HFFc6 (cell line): ENCODE results near the gene ATP1A1. TPM values are rescaled to one million over a fixed set of nuclear protein-coding genes. Genes with fewer than 3 reads are reported as not detected.

Experiments used
- DNase-seq: peaks from one replicate; pipeline ENCODE4 v3.0.0-alpha.2; 2018
- H3K27ac Mint-ChIP-seq: 2 replicates; pipeline ENCODE4 v1.8.0; 2020; ENCODE audit warnings: mild to moderate bottlenecking, mixed read lengths
- H3K27me3 Mint-ChIP-seq: 2 replicates; pipeline ENCODE4 v1.8.0; 2021; ENCODE audit warnings: mild to moderate bottlenecking, moderate library complexity, mixed read lengths; ENCODE audit not compliant: insufficient read depth
- H3K36me3 Mint-ChIP-seq: 2 replicates; pipeline ENCODE4 v1.8.0; 2021; ENCODE audit warnings: low read depth, mixed read lengths
- H3K4me1 Mint-ChIP-seq: 2 replicates; pipeline ENCODE4 v1.8.0; 2020; ENCODE audit warnings: low read depth, mixed read lengths
- H3K4me3 Mint-ChIP-seq: 2 replicates; pipeline ENCODE4 v1.8.0; 2020; ENCODE audit warnings: mild to moderate bottlenecking, moderate library complexity, mixed read lengths
- H3K9me3 Mint-ChIP-seq: 2 replicates; pipeline ENCODE4 v1.8.0; 2020; ENCODE audit warnings: mild to moderate bottlenecking, mixed read lengths
- CTCF ChIP-seq: fragments of 200-600 bp; sonication (generic); IDR thresholded peaks from 2 replicates; pipeline ENCODE4 v1.5.0; 2021; ENCODE audit warnings: antibody characterized with exemption, mild to moderate bottlenecking
- total RNA-seq, 6 experiments: library from RNA; stranded (reverse); fragmentation: NEBNext Ultra II Directional; extraction: Animal tissue kit (Norgen Biotek cat#: 25700); gene quantifications; 2 replicates in 1 of 6; 3 replicates in 5 of 6; pipeline ENCODE4 v1.2.3, GENCODE V29; 2021

The ATP1A1 gene
- total RNA-seq, 6 experiments from 2014 or later = 192 to 244 (median 222) TPM

- Mint-ChIP-seq H3K27me3 (peaks cover 2% of the 10 kb centered on the region), H3K4me1 (peaks cover 18% of the 10 kb centered on the region), H3K4me3 (no peak overlapping the region), H3K27ac (no peak overlapping the region), H3K36me3 (no peaks in the 10 kb centered on the region), H3K9me3 (no peaks in the 10 kb centered on the region)
- DNase-seq = no peak
- no peak for TF ChIP-seq CTCF
These were observed 41.3 kb downstream of the ATP1A1 start for GRCh38 chr1:116414364-116414763.

DNA sequence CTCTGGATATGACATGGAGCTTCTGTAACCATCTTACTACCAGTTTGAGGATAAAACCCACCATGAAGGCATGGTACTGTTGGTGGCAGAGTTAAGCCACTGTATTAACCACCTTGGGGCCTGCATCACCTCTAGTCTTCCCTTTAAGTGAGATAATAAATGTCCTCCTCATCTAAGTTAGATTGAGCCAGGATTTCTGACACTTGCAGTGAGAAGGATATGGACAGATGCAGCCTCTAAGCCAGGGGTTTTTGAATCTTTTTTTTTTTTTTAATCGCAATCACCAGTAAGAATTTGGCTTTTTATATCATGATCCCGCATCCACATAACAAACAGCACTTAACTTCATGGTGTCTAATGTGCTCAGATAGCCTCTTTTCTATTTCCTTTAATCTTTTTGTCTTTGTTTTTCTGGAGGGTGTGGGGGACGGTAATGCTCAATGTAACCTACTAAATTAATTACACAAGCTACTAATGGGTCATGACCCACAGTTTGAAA is 42.2 kb downstream of the ATP1A1 start:
- Mint-ChIP-seq H3K9me3 (no peaks in the 10 kb centered on the region), H3K4me1 (peaks cover 18% of the 10 kb centered on the region), H3K27ac (no peak overlapping the region), H3K36me3 (no peaks in the 10 kb centered on the region), H3K4me3 (no peak overlapping the region), H3K27me3 (peaks cover 2% of the 10 kb centered on the region)
- no peak for DNase-seq
- TF ChIP-seq CTCF = no peak

DNA sequence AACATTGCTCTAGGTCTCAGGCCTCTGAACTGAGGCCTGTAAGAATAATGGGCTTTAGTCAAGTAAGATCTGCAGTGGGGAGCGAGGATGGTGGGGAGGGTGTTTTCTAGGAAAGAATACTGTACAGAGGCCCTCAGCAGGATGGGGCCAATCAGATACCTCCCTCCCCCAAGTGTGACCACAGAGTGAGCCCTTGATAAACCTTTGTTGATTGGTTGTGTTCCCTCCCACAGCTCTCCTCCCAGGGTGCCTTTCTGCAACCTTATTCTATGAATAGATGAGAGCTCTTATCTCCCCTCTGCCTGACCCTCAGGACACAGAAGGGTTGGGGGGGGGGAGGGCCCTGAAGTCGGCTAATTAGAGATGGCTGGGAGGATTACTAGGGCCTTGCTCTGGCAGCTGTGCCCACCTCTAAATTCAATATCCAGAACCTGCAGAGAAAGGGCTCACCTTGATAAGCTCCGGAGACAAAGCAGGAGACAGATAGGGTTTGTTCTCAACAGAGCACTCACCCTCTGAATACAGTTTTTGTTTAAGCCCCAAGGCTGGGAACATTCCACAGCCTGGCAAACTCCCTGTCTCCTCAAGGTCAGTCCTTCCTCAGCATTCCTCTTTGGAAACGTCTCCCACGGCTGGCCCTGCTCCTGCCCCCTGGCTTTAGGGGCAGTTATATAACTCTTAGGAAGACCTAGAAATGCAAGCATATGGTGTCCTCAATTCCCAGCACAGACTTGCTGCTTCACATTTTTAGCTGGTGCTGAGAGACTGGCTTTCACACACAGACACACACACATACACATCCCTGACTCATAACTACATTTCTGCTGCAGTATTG is 42.9 kb downstream of the ATP1A1 start:
- no peaks in the 10 kb centered on the region for H3K9me3 Mint-ChIP-seq
- peaks cover 2% of the 10 kb centered on the region for H3K27me3 Mint-ChIP-seq
- TF ChIP-seq CTCF = no peak
- no peak overlapping the region for H3K4me3 Mint-ChIP-seq
- H3K36me3 Mint-ChIP-seq = no peaks in the 10 kb centered on the region
- no peak for DNase-seq
- H3K27ac Mint-ChIP-seq = no peak overlapping the region
- peaks cover 18% of the 10 kb centered on the region for H3K4me1 Mint-ChIP-seq

DNA sequence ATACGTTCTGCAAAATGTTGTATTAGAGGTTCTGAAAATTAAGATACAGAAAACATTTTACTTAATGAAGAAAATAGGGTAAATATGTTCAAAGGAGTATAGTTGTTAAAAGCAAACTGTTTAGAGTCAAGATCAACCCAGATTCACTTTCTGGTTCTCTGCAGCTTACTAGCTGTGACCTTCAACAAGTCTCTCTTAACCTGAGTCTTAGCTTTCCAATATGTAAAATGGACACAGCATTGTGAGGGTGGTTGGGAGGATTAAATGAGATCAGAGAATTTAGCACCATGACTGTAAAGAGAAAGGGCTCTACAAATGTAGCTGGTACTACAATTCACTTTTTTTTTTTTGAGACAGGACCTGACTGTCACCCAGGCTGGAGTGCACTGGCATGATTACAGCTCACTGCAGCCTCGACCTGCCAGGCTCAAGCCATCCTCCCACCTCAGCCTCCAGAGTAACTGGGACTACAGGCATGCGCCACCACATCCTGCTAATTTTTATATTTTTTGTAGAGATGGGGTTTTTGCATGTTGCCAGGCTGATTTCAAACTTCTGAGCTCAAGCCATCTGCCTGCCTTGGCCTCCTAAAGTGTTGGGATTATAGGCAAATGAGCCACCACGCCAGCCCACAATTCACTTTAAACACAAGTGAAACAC is 43.9 kb downstream of the ATP1A1 start:
- Mint-ChIP-seq H3K36me3 (no peaks in the 10 kb centered on the region), H3K4me3 (peak overlapping the region; percentile 88; the same call in 1 of the 2 replicates), H3K4me1 (peaks cover 14% of the 10 kb centered on the region), H3K9me3 (no peaks in the 10 kb centered on the region), H3K27me3 (peaks cover 2% of the 10 kb centered on the region), H3K27ac (no peak overlapping the region)
- DNase-seq = no peak
- no peak for TF ChIP-seq CTCF

- Mint-ChIP-seq H3K9me3 (no peaks in the 10 kb centered on the region), H3K27me3 (peaks cover 5% of the 10 kb centered on the region), H3K36me3 (no peaks in the 10 kb centered on the region), H3K27ac (peak overlapping the region; percentile 66; the same call in 1 of the 2 replicates), H3K4me1 (peaks cover 12% of the 10 kb centered on the region), H3K4me3 (peak overlapping the region; percentile 88)
- DNase-seq = no peak
- no peak for TF ChIP-seq CTCF
These were observed 44.6 kb downstream of the ATP1A1 start for GRCh38 chr1:116417678-116418077.
